Daoy (cell line): ENCODE results near the gene OR8I2. TPM values are rescaled to one million over a fixed set of nuclear protein-coding genes. Genes with fewer than 3 reads are reported as not detected.
"Not testable (repeated sequence)": the region's sequence is repeated elsewhere in the genome, so short reads cannot be mapped to it uniquely, and the experiment has no call there.

Experiments
- DNase-seq: peaks from one replicate; pipeline ENCODE4 v3.0.0-alpha.2; 2015; ENCODE audit warnings: low read depth
- total RNA-seq: library from RNA; depleted of rRNA; stranded (reverse); fragments of >200 nt; shearing (Covaris generic); gene quantifications from 2 replicates; pipeline ENCODE4 v1.2.3, GENCODE V29; 2014; rRNA removed

Gene OR8I2
- total RNA-seq = not detected in 2 replicates

DNA sequence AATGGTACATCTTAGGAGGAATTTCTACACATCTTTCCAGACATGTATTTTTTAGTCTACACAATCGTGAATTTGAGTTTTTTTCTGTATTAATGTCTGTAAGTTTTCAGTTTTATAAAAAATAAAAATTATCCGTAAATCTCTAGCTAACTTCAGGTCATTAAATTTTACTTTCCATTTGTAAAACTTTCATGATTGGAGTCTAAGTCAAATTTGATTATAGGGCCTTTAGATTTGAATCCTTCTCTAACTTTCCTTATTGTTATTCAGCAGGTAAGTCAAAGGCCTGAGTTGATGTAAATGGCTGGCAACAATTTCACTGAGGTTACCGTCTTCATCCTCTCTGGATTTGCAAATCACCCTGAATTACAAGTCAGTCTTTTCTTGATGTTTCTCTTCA lies at the start of gene OR8I2:
TSS of gene OR8I2 (plus strand) at position 301 of the 400 bp plus-strand sequence. CDS start at position 301, 0 bp downstream.
- no peak for DNase-seq

GRCh38 chr11:56045538-56045937 lies 47.6 kb upstream of the OR8I2 start:
- no peak for DNase-seq

DNA sequence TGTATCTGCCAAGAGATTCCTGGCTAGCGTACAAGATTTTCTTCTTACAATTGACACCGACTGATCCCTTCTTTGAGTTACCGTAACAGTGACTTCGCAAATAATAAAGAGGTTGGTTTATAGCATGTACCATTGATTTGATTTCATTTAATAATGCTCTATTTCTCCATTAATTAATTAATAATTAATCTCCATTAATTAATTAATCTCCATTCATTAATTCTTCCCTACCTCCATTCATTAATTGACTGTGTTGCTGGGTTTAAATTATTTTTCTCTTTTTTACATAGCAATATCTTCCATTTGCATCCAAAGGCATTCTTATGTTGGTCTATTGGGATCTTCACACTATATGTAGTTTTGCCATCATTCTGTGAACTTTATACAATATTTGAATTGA lies 44.6 kb upstream of the OR8I2 start:
- DNase-seq = no peak

GRCh38 chr11:56049487-56049886 lies 43.6 kb upstream of the OR8I2 start:
- no peak for DNase-seq

GRCh38 chr11:56056366-56056765 lies 36.7 kb upstream of the OR8I2 start:
- DNase-seq = not testable (repeated sequence)

GRCh38 chr11:56057661-56058237 lies 35.4 kb upstream of the OR8I2 start:
- not testable (repeated sequence) for DNase-seq

- not testable (repeated sequence) for DNase-seq
Measured at GRCh38 chr11:56058260-56058780, 34.8 kb upstream of the OR8I2 start.

GRCh38 chr11:56066980-56067379 lies 26.1 kb upstream of the OR8I2 start:
- DNase-seq = no peak

DNA sequence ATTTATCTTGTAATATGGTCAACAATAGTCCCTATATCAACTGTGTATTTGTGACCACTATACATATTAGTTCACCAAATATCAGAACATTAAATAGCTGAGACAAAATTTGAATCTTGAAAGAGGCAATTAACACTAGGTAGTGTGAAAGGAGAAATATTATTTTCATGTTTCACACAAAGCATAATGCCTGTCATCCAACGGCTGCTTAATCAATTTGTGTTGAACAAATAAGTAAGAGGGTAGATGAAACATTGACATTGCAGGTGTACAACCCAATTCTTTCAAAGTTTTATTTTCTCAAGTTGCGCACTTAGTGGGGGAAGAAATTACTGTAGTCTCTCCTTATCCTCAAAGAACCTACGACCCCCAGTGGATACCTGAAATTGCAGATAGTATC lies 3.4 kb upstream of the OR8I2 start:
- DNase-seq = no peak

- DNase-seq = no peak
Measured at GRCh38 chr11:56103210-56103737, 10.2 kb downstream of the OR8I2 start, which contains the start of gene OR8H2. Gene OR8H2 (plus strand): TSS chr11:56103687. CDS start chr11:56105043, 1,356 bp downstream.

DNA sequence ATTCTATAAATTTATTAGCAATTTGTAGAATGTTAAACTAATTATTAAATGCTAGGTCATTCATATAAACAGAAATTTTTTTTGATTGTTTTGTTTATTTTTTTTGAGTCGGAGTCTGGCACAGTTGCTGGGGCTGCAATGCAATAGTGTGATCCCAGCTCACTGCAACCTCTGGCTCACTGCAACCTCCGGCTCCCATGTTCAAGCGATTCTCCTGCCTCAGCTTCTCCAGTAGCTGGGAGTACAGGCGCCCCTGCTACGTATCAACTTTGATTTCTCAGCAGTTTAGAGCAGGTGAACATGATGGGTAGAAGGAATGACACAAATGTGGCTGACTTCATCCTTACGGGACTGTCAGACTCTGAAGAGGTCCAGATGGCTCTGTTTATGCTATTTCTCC lies 29.0 kb downstream of the OR8I2 start, which contains the start of gene OR8H3:
TSS of gene OR8H3 (plus strand) at position 301 of the 400 bp plus-strand sequence. CDS start at position 301, 0 bp downstream.
- no peak for DNase-seq

- DNase-seq = no peak
Measured at GRCh38 chr11:56140151-56140661, 47.1 kb downstream of the OR8I2 start, which contains the start of gene OR8J3. Gene OR8J3 (minus strand): TSS chr11:56140201. CDS start chr11:56137718, 2,483 bp downstream.

GRCh38 chr11:56143681-56144080 lies 50.6 kb downstream of the OR8I2 start:
- DNase-seq = not testable (repeated sequence)

Other genes with a start within 250 kb of the OR8I2 start
- gene TRIM51, start 210.0 kb upstream of the OR8I2 start, total RNA-seq = not detected in 2 replicates
- gene OR5W2, start 178.7 kb upstream of the OR8I2 start, total RNA-seq = not detected in 2 replicates
- not detected in 2 replicates for gene OR5I1, start 156.9 kb upstream of the OR8I2 start, total RNA-seq
- not detected in 2 replicates for gene OR10AG1, start 123.4 kb upstream of the OR8I2 start, total RNA-seq
- not detected in 2 replicates for gene OR5F1, start 98.7 kb upstream of the OR8I2 start, total RNA-seq
- gene OR5AS1, start 65.7 kb upstream of the OR8I2 start, total RNA-seq = not detected in 2 replicates
- gene OR8H2, start 10.4 kb downstream of the OR8I2 start, total RNA-seq = not detected in 2 replicates
- not detected in 2 replicates for gene OR8H3, start 29.1 kb downstream of the OR8I2 start, total RNA-seq
- not detected in 2 replicates for gene OR8J3, start 46.9 kb downstream of the OR8I2 start, total RNA-seq
- gene OR8K5, start 67.0 kb downstream of the OR8I2 start, total RNA-seq = not detected in 2 replicates
- not detected in 2 replicates for gene OR5J2, start 83.3 kb downstream of the OR8I2 start, total RNA-seq
- not detected in 2 replicates for gene OR5T2, start 140.9 kb downstream of the OR8I2 start, total RNA-seq
- gene OR5T3, start 158.9 kb downstream of the OR8I2 start, total RNA-seq = not detected in 2 replicates
- gene OR5T1, start 180.8 kb downstream of the OR8I2 start, total RNA-seq = not detected in 2 replicates
- gene OR8H1, start 198.9 kb downstream of the OR8I2 start, total RNA-seq = not detected in 2 replicates
- not detected in 2 replicates for gene OR8K3, start 221.8 kb downstream of the OR8I2 start, total RNA-seq